ENCODE results near the gene TNNI2. TPM values are rescaled to one million over a fixed set of nuclear protein-coding genes. Genes with fewer than 3 reads are reported as not detected.

Gene TNNI2
- total RNA-seq, 2 donors from 2014 or later, result not detected

GRCh38 chr11:1815751-1816150 lies 23.0 kb upstream of the TNNI2 start:
- Mint-ChIP-seq H3K36me3 (ENCODE audit: low read depth) (no peaks in the 10 kb centered on the region), H3K4me3 (no peak overlapping the region), H3K4me1 (no peaks in the 10 kb centered on the region), H3K27ac (no peak overlapping the region), H3K9me3 (peaks cover 16% of the 10 kb centered on the region), H3K27me3 (ENCODE audit: insufficient read depth) (peaks cover 27% of the 10 kb centered on the region)
- H3K27me3 ChIP-seq (ENCODE audit: control insufficient read depth, insufficient read depth, low read length, poor library complexity, severe bottlenecking), result no peaks in the 10 kb centered on the region
- no peaks in the 10 kb centered on the region for H3K4me1 ChIP-seq (ENCODE audit: control insufficient read depth, insufficient read depth, low read length)
- H3K4me3 ChIP-seq (ENCODE audit: low read length), result no peak overlapping the region
- WGBS, 2 experiments (ENCODE audit: insufficient coverage in 1 of 2, insufficient read length in 1 of 2), result 88 to 91% methylated on average over 6 to 7 of the region's 7 CpGs
- H3K27ac ChIP-seq (ENCODE audit: low read depth, low read length), result no peak overlapping the region
- peaks cover 7% of the 10 kb centered on the region for H3K9me3 ChIP-seq (ENCODE audit: control insufficient read depth, low read length)
- no peaks in the 10 kb centered on the region for H3K36me3 ChIP-seq (ENCODE audit: control insufficient read depth, insufficient read depth, low read length)
- TF ChIP-seq CTCF (conservative IDR thresholded peaks at IDR 0.05), result no peak
- no peak overlapping the region for H3K9ac ChIP-seq (ENCODE audit: extremely low read depth, low read length, poor library complexity, severe bottlenecking)
- no peak for DNase-seq

DNA sequence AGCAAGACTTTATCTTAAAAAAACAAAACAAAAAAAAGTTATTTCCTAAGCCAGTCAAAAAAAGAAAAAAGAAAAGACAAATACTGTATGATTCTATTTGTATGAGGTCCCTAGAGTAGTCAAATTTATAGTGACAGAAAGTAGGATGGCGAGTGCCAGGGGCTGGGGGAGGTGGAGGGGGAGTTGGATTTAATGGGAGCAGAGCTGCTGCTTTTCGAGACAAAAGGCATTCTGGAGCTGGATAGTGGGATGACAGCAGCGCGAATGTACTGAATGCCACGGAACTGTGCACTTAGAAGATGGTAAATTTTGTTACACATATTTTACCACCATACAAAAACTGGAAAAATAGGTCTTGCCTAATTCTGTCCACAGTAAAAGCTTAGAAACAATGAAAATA lies 21.8 kb upstream of the TNNI2 start:
- H3K27ac Mint-ChIP-seq, result no peak overlapping the region
- no peak for TF ChIP-seq CTCF (conservative IDR thresholded peaks at IDR 0.05)
- Histone ChIP-seq H3K36me3 (ENCODE audit: control insufficient read depth, insufficient read depth, low read length) (no peaks in the 10 kb centered on the region), H3K4me1 (ENCODE audit: control insufficient read depth, insufficient read depth, low read length) (no peaks in the 10 kb centered on the region), H3K27me3 (ENCODE audit: control insufficient read depth, insufficient read depth, low read length, poor library complexity, severe bottlenecking) (no peaks in the 10 kb centered on the region), H3K9ac (ENCODE audit: extremely low read depth, low read length, poor library complexity, severe bottlenecking) (no peak overlapping the region), H3K4me3 (ENCODE audit: low read length) (no peak overlapping the region), H3K9me3 (ENCODE audit: control insufficient read depth, low read length) (peaks cover 7% of the 10 kb centered on the region), H3K27ac (ENCODE audit: low read depth, low read length) (no peak overlapping the region)
- H3K9me3 Mint-ChIP-seq, result peaks cover 16% of the 10 kb centered on the region
- no peak for DNase-seq
- WGBS, 2 experiments (ENCODE audit: insufficient coverage in 1 of 2, insufficient read length in 1 of 2), result 71 to 84% methylated on average over 1 to 3 of the region's 5 CpGs
- no peaks in the 10 kb centered on the region for H3K36me3 Mint-ChIP-seq (ENCODE audit: low read depth)
- H3K27me3 Mint-ChIP-seq (ENCODE audit: insufficient read depth), result peaks cover 24% of the 10 kb centered on the region
- H3K4me1 Mint-ChIP-seq, result no peaks in the 10 kb centered on the region
- no peak overlapping the region for H3K4me3 Mint-ChIP-seq

DNA sequence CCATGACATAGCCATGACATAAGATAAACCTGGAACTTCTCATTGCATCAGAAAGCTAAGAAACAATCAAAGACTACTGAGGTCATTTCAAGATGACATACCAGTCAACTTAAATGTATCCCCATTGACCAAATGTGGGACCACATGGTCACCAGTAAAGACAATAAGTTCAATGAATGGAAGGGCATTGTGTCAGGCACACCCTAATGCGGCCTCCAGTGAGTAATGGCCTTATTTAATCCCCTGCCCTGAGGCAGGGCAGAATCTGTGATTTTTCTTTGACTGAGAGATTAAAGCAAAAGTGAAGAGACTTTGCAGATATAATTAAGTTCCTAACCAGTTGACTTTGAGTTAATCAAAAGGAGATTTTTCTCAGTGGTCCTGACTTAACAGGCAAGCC lies 21.3 kb upstream of the TNNI2 start:
- no peaks in the 10 kb centered on the region for H3K36me3 Mint-ChIP-seq (ENCODE audit: low read depth)
- H3K4me3 ChIP-seq (ENCODE audit: low read length), result no peak overlapping the region
- no peak overlapping the region for H3K27ac Mint-ChIP-seq
- H3K4me3 Mint-ChIP-seq, result no peak overlapping the region
- no peaks in the 10 kb centered on the region for H3K27me3 ChIP-seq (ENCODE audit: control insufficient read depth, insufficient read depth, low read length, poor library complexity, severe bottlenecking)
- 84 to 100% methylated on average over 1 of the region's 1 CpG for WGBS, 2 experiments (ENCODE audit: insufficient coverage in 1 of 2, insufficient read length in 1 of 2)
- H3K9ac ChIP-seq (ENCODE audit: extremely low read depth, low read length, poor library complexity, severe bottlenecking), result no peak overlapping the region
- peaks cover 12% of the 10 kb centered on the region for H3K9me3 Mint-ChIP-seq
- H3K4me1 Mint-ChIP-seq, result no peaks in the 10 kb centered on the region
- no peak overlapping the region for H3K27ac ChIP-seq (ENCODE audit: low read depth, low read length)
- no peak for DNase-seq
- no peaks in the 10 kb centered on the region for H3K4me1 ChIP-seq (ENCODE audit: control insufficient read depth, insufficient read depth, low read length)
- no peaks in the 10 kb centered on the region for H3K36me3 ChIP-seq (ENCODE audit: control insufficient read depth, insufficient read depth, low read length)
- H3K27me3 Mint-ChIP-seq (ENCODE audit: insufficient read depth), result peaks cover 24% of the 10 kb centered on the region
- H3K9me3 ChIP-seq (ENCODE audit: control insufficient read depth, low read length), result peaks cover 7% of the 10 kb centered on the region
- TF ChIP-seq CTCF (conservative IDR thresholded peaks at IDR 0.05), result no peak

Measured in endodermal cell (in vitro differentiated cells).